H1 (cell line): Measurements from ENCODE around the gene CD4. TPM values are rescaled to one million over a fixed set of nuclear protein-coding genes. Genes with fewer than 3 reads are reported as not detected.

ENCODE experiments used
- CTCF ChIA-PET: fragments of 300-600 bp; sonication (Branson Sonifier 250); formaldehyde crosslinking; loops from one replicate; lab custom pipeline; 2021; ENCODE audit not compliant: partially characterized antibody; lab: Charles Lee
- POLR2A ChIA-PET: fragments of 300-600 bp; sonication (Branson Sonifier 250); formaldehyde crosslinking; loops from one replicate; lab custom pipeline; 2021; ENCODE audit warnings: inconsistent platforms; ENCODE audit not compliant: partially characterized antibody; lab: Charles Lee
- DNase-seq, 2 experiments: peaks; one replicate each; pipeline versions ENCODE4 v3.0.0 to v3.0.0-alpha.2; 2010 to 2022; ENCODE audit warnings: low spot score in 2 of 2, low read depth in 1 of 2, mixed read lengths in 1 of 2
- FAIRE-seq: peaks from 2 replicates; lab custom pipeline; 2011; peaks lifted over from hg19 to GRCh38; lab: Jason Lieb, UNC
- H2AFZ ChIP-seq: 2 replicates; pipeline ENCODE4 v1.8.1; 2012; ENCODE audit warnings: low read length, inconsistent platforms
- H2AK5ac ChIP-seq: 2 replicates; pipeline ENCODE4 v1.6.1; 2013; ENCODE audit warnings: low read depth, low read length
- H2BK120ac ChIP-seq: replicated peaks from 2 replicates; pipeline ENCODE3; 2013; ENCODE audit warnings: low read depth, low read length, inconsistent platforms
- H2BK12ac ChIP-seq: 2 replicates; pipeline ENCODE4 v1.6.1; 2013; ENCODE audit warnings: low read depth, low read length
- H2BK15ac ChIP-seq: 2 replicates; pipeline ENCODE4 v1.6.1; 2013; ENCODE audit warnings: low read length
- H2BK20ac ChIP-seq: 2 replicates; pipeline ENCODE4 v1.6.1; 2013; ENCODE audit warnings: low read length
- H2BK5ac ChIP-seq: 2 replicates; pipeline ENCODE4 v1.6.1; 2013; ENCODE audit warnings: low read depth, low read length
- H3K14ac ChIP-seq: 2 replicates; pipeline ENCODE4 v1.6.1; 2013; ENCODE audit warnings: inconsistent platforms; ENCODE audit not compliant: insufficient read length
- H3K18ac ChIP-seq: 2 replicates; pipeline ENCODE4 v1.6.1; 2013; ENCODE audit warnings: low read length; ENCODE audit errors: extremely low read depth
- H3K23ac ChIP-seq: 2 replicates; pipeline ENCODE4 v1.6.1; 2013; ENCODE audit warnings: inconsistent platforms; ENCODE audit not compliant: insufficient read length
- H3K23me2 ChIP-seq: 2 replicates; pipeline ENCODE4 v1.6.1; 2013; ENCODE audit warnings: low read depth, low read length
- H3K27ac ChIP-seq: 2 replicates; pipeline ENCODE4 v1.6.1; 2011; ENCODE audit warnings: low read depth, low read length, inconsistent platforms
- H3K27me3 ChIP-seq, 4 experiments: replicated peaks in 1 of 4; 1 replicate in 1 of 4; 2 replicates in 3 of 4; pipeline versions ENCODE4 v1.6.1 to v1.8.1; 2011 to 2013; ENCODE audit warnings: low read length in 3 of 4, mild to moderate bottlenecking in 3 of 4, inconsistent platforms in 2 of 4, mixed read lengths in 2 of 4, moderate library complexity in 1 of 4; ENCODE audit not compliant: control insufficient read depth in 3 of 4, insufficient read depth in 3 of 4; ENCODE audit errors: extremely low read depth in 1 of 4
- H3K36me3 ChIP-seq, 4 experiments: 2 replicates each; pipeline versions ENCODE4 v1.6.1 to v1.8.1; 2011 to 2013; ENCODE audit warnings: mild to moderate bottlenecking in 4 of 4, low read length in 3 of 4, moderate library complexity in 2 of 4, control low read depth in 1 of 4, inconsistent platforms in 1 of 4; ENCODE audit not compliant: insufficient read depth in 4 of 4, control insufficient read depth in 2 of 4
- H3K4ac ChIP-seq: replicated peaks from 2 replicates; pipeline ENCODE3; 2013; ENCODE audit warnings: low read length, low read depth, mixed read lengths, inconsistent platforms; ENCODE audit not compliant: insufficient read length
- H3K4me1 ChIP-seq, 4 experiments: replicated peaks in 1 of 4; 1 replicate in 1 of 4; 2 replicates in 3 of 4; pipeline versions ENCODE4 v1.6.1 to v1.8.1; 2011 to 2013; ENCODE audit warnings: low read length in 3 of 4, inconsistent platforms in 2 of 4, mixed read lengths in 1 of 4; ENCODE audit not compliant: insufficient read depth in 4 of 4, control insufficient read depth in 3 of 4
- H3K4me2 ChIP-seq, 2 experiments: 2 replicates each; pipeline versions ENCODE4 v1.6.1 to v1.8.1; 2011 to 2013; ENCODE audit warnings: low read depth in 2 of 2, low read length in 2 of 2, control low read depth in 1 of 2, inconsistent platforms in 1 of 2, mild to moderate bottlenecking in 1 of 2; ENCODE audit not compliant: insufficient read depth in 1 of 2
- H3K4me3 ChIP-seq, 4 experiments: fragments of 200-600, 300-600 bp in 1 of 4; sonication (generic), shearing (Covaris generic), sonication (Bioruptor Twin) in 1 of 4; 2 replicates each; pipeline versions ENCODE4 v1.5.1 to v1.8.1; 2011 to 2016; ENCODE audit warnings: low read length in 4 of 4, low read depth in 3 of 4, control low read depth in 2 of 4, inconsistent platforms in 2 of 4, mild to moderate bottlenecking in 2 of 4, mixed read lengths in 1 of 4, moderate library complexity in 1 of 4; ENCODE audit not compliant: insufficient read depth in 2 of 4; ENCODE audit errors: extremely low read depth in 1 of 4
- H3K56ac ChIP-seq: replicated peaks from 2 replicates; pipeline ENCODE3; 2013; ENCODE audit warnings: low read depth, mild to moderate bottlenecking, mixed read lengths, low read length, inconsistent platforms; ENCODE audit not compliant: insufficient read length
- H3K79me1 ChIP-seq: 2 replicates; pipeline ENCODE4 v1.6.1; 2013; ENCODE audit warnings: low read depth, low read length, control low read depth
- H3K79me2 ChIP-seq, 2 experiments: 2 replicates each; pipeline versions ENCODE4 v1.6.1 to v1.8.1; 2012 to 2013; ENCODE audit warnings: low read length in 2 of 2, mild to moderate bottlenecking in 2 of 2, inconsistent platforms in 1 of 2; ENCODE audit not compliant: insufficient read depth in 2 of 2, control insufficient read depth in 1 of 2
- H3K9ac ChIP-seq, 4 experiments: replicated peaks in 1 of 4; 1 replicate in 1 of 4; 2 replicates in 3 of 4; pipeline versions ENCODE4 v1.6.1 to v1.8.1; 2011 to 2013; ENCODE audit warnings: low read depth in 3 of 4, low read length in 3 of 4, control low read depth in 2 of 4, mild to moderate bottlenecking in 2 of 4, moderate library complexity in 2 of 4, inconsistent platforms in 1 of 4; ENCODE audit errors: extremely low read depth in 1 of 4
- H3K9me3 ChIP-seq, 2 experiments: 2 replicates each; pipeline versions ENCODE4 v1.6.1 to v1.8.1; 2012 to 2013; ENCODE audit warnings: mild to moderate bottlenecking in 2 of 2, moderate library complexity in 2 of 2, control low read depth in 1 of 2, inconsistent platforms in 1 of 2, low read depth in 1 of 2, low read length in 1 of 2, mixed read lengths in 1 of 2; ENCODE audit not compliant: insufficient read depth in 2 of 2
- H4K20me1 ChIP-seq, 2 experiments: replicated peaks in 1 of 2; 2 replicates each; pipeline versions ENCODE3 to v1.8.1; 2011 to 2013; ENCODE audit warnings: inconsistent platforms in 2 of 2, low read length in 2 of 2, mild to moderate bottlenecking in 1 of 2; ENCODE audit not compliant: insufficient read depth in 2 of 2, control insufficient read depth in 1 of 2
- H4K5ac ChIP-seq: 2 replicates; pipeline ENCODE4 v1.6.1; 2013; ENCODE audit warnings: low read length, low read depth, mixed read lengths, inconsistent platforms; ENCODE audit not compliant: insufficient read length
- H4K8ac ChIP-seq: 2 replicates; pipeline ENCODE4 v1.8.0; 2013; ENCODE audit warnings: mild to moderate bottlenecking, moderate library complexity, low read length, inconsistent platforms; ENCODE audit not compliant: insufficient read depth; ENCODE audit errors: extremely low read depth
- H4K91ac ChIP-seq: replicated peaks from 2 replicates; pipeline ENCODE3; 2013; ENCODE audit warnings: low read length, mixed read lengths, inconsistent platforms; ENCODE audit not compliant: insufficient read length
- ATF3 ChIP-seq: IDR thresholded peaks from 2 replicates; pipeline ENCODE4 v1.6.1; 2011; ENCODE audit warnings: low read depth, mild to moderate bottlenecking, low read length; ENCODE audit not compliant: insufficient read depth
- POLR2AphosphoS5 ChIP-seq: IDR thresholded peaks from 2 replicates; pipeline ENCODE4 v1.6.1; 2011; ENCODE audit warnings: low read depth, low read length
- RFX5 ChIP-seq: IDR thresholded peaks from 2 replicates; pipeline ENCODE4 v1.6.1; 2011; ENCODE audit warnings: low read depth, low read length, improper control_type of control experiment, borderline replicate concordance
- SAP30 ChIP-seq: fragments of 300-600 bp; sonication (generic); IDR thresholded peaks from 2 replicates; pipeline ENCODE4 v1.7.1; 2012; ENCODE audit warnings: low read length, moderate library complexity, mild to moderate bottlenecking, inconsistent platforms; ENCODE audit not compliant: insufficient read depth, insufficient replicate concordance
- SP1 ChIP-seq: IDR thresholded peaks from 2 replicates; pipeline ENCODE4 v1.6.1; 2011; ENCODE audit warnings: low read depth, low read length
- WGBS, 2 experiments: shearing (Covaris generic) in 1 of 2; methylation state at CpG; one replicate each; pipeline versions ENCODE4 v1.1.6 to v1.1.7; 2013 to 2015; ENCODE audit warnings: low lambda C conversion rate in 2 of 2, mixed read lengths in 2 of 2, inconsistent platforms in 1 of 2, low coverage in 1 of 2, missing lambda C conversion rate in 1 of 2; ENCODE audit not compliant: insufficient replicate concordance in 2 of 2, insufficient coverage in 1 of 2, insufficient read length in 1 of 2; ENCODE audit errors: extremely low coverage in 1 of 2, missing lambda C conversion rate in 1 of 2; 5-methylcytosine and 5-hydroxymethylcytosine counted together
- polyA plus RNA-seq, 7 experiments: library from polyadenylated mRNA; depleted of rRNA in 3 of 7; stranded (reverse) in 5 of 7; unstranded in 2 of 7; fragments of >200 nt in 5 of 7; fragments of 200-250 nt in 2 of 7; gene quantifications; 1 replicate in 5 of 7; 2 replicates in 1 of 7; 4 replicates in 1 of 7; pipeline versions ENCODE4 v1.2.1 to v1.2.3, GENCODE V29; 2011 to 2013; ENCODE audit warnings: missing spikeins in 2 of 7, mixed read lengths in 2 of 7
- total RNA-seq: library from RNA; stranded (reverse); fragmentation: NEBNext Ultra II Directional; extraction: Animal tissue kit (Norgen Biotek cat#: 25700); gene quantifications from 2 replicates; pipeline ENCODE4 v1.2.1, GENCODE V29; 2021
- TF ChIP-seq, protein P1 (sequence below): IDR thresholded peaks from 2 replicates; pipeline ENCODE4 v1.6.1; 2012; ENCODE audit warnings: inconsistent platforms

Gene CD4
- total and polyA plus RNA-seq, 2 of the 8 experiments (the other 6 are each of a cell fraction or from before 2014, with no cell fraction given), result 3.4 to 5.1 TPM

DNA sequence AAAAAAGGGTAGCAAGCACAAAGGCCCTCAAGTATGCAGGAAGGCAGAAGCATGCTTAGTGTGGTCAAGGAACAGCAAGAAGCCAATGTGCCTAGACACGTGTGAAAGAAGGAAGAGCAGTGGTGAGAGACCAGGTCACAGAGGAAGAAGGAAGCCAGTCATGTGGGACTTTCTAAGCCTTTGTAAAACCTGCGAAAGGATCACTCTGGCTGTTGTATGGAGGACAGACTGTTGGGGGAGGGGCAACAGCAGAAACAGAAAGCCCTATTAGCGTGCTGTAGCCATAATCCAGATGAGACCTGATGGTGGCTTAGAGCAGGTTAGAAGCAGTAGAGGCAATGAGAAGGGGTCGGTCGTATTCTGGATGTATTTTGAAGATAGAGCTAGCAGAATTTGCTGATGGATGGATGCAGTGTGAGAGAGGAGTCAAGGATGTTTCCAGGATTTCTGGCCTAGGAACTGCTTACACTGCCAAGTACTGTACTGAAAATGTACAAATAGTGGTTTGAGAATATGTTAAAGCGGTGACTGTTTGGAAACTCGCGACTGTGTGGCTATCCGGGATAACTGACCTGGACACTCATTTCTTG is 30.7 kb upstream of the CD4 start:
- no peak overlapping the region for H3K27ac ChIP-seq
- H3K23ac ChIP-seq, result no peak overlapping the region
- no peak overlapping the region for H3K4ac ChIP-seq
- peak overlapping the region; percentile 80 for H2BK20ac ChIP-seq
- peak overlapping the region; percentile 83; the same call in 1 of the 2 replicates for H2BK12ac ChIP-seq
- H3K9ac ChIP-seq, result no peak overlapping the region; a peak in 1 of 7 replicates
- H3K79me1 ChIP-seq, result no peaks in the 10 kb centered on the region
- H2AFZ ChIP-seq, result no peak overlapping the region
- H3K14ac ChIP-seq, result no peak overlapping the region
- H3K79me2 ChIP-seq, result no peaks in the 10 kb centered on the region
- H4K5ac ChIP-seq, result no peak overlapping the region
- no peak overlapping the region for H3K4me3 ChIP-seq
- H4K20me1 ChIP-seq, result no peaks in the 10 kb centered on the region
- no peak overlapping the region for H3K56ac ChIP-seq
- H2BK120ac ChIP-seq, result no peak overlapping the region
- 90% methylated on average over 9 of the region's 9 CpGs; no CpG with 5 or more reads in 1 of the 2 experiments for WGBS, 2 experiments
- no peaks in the 10 kb centered on the region for H3K9me3 ChIP-seq
- H4K91ac ChIP-seq, result peak overlapping the region; percentile 75
- ChIA-PET POLR2A (interaction anchor here (0.9 to 7.0 kb wide), 7 partner anchors 8 to 76 kb away, joined by 3 to 75 read pairs (median 4); partner anchors contain the start of genes GPR162, LAG3 and PTMS), CTCF (interaction anchor here (1.0 to 16.3 kb wide), 8 partner anchors 16 to 204 kb away, joined by 3 to 427 read pairs (median 4); partner anchors contain the start of genes LAG3 and PTMS)
- peak overlapping the region; percentile 25; the same call in 1 of the 2 replicates for H2BK15ac ChIP-seq
- H4K8ac ChIP-seq, result no peak overlapping the region
- H3K18ac ChIP-seq, result peak overlapping the region; percentile 62
- DNase-seq (no peak), FAIRE-seq (no peak)
- H3K36me3 ChIP-seq, result no peaks in the 10 kb centered on the region
- no peak overlapping the region for H3K4me2 ChIP-seq
- H3K27me3 ChIP-seq, result no peaks in the 10 kb centered on the region
- H2BK5ac ChIP-seq, result peak overlapping the region; percentile 69; the same call in 1 of the 2 replicates
- no peaks in the 10 kb centered on the region; the same call in 1 of the 2 replicates for H3K23me2 ChIP-seq
- H3K4me1 ChIP-seq, result peaks cover 0 to 9% (median 3%) of the 10 kb centered on the region in 4 experiments; a peak in 4 of 7 replicates
- H2AK5ac ChIP-seq, result peak overlapping the region; percentile 91; the same call in 1 of the 2 replicates
- TF ChIP-seq POLR2AphosphoS5 (no peak), SAP30 (no peak), SP1 (no peak), ATF3 (no peak), RFX5 (no peak)
- TF ChIP-seq, protein P1, sequence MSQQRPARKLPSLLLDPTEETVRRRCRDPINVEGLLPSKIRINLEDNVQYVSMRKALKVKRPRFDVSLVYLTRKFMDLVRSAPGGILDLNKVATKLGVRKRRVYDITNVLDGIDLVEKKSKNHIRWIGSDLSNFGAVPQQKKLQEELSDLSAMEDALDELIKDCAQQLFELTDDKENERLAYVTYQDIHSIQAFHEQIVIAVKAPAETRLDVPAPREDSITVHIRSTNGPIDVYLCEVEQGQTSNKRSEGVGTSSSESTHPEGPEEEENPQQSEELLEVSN, result no peak
